Activated T-helper 1 cell treated with anti-CD3 and anti-CD28 coated beads, Interleukin-2, amount 50 U/mL, for 16 hours (primary cell): ENCODE results near the gene ZNF256.

Source experiments
- DNase-seq, 2 donors: peaks; one replicate each; pipeline ENCODE4 v3.0.0-alpha.2; 2020; ENCODE audit warnings: low read depth in 1 of 2, low spot score in 1 of 2

The ZNF256 gene

DNA sequence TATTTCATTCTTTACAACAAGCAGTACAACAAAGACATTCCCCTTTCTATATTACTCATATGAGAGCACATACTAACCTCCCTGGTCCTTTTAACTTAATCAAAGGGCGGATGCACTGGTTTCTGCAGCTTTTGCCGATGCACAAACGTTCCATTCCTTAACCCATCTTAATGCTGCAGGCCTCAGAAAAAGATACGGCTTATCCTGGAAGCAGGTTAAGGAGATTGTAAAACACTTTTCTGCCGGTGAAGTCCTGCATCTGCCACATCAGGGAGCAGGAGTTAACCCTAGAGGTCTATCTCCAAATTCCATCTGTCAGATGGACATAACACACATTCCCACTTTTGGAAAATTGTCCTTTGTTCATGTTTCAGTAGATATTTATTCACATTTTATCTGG lies 47.2 kb downstream of the ZNF256 start:
- DNase-seq: no peak
